ENCODE data around the gene GREB1. TPM values are rescaled to one million over a fixed set of nuclear protein-coding genes. Genes with fewer than 3 reads are reported as not detected.

Gene GREB1
- total and polyA plus RNA-seq, 2 of the 13 experiments (the other 11 are each of a cell fraction or from before 2014, with no cell fraction given), result 31.3 to 61.2 TPM

- no peak for TF ChIP-seq ZNF407 (CRISPR knock-in tag; IDR thresholded peaks at IDR 0.05; ENCODE audit: not compliant biosample characterization)
- no peak for TF ChIP-seq CREB3 (CRISPR knock-in tag; IDR thresholded peaks at IDR 0.05)
- no peak for TF ChIP-seq LBX2 (CRISPR knock-in tag; IDR thresholded peaks at IDR 0.05; ENCODE audit: borderline replicate concordance)
- no peak for TF ChIP-seq MAFK (conservative IDR thresholded peaks at IDR 0.05 in 1 of 2, IDR thresholded peaks at IDR 0.05 in 1 of 2; ENCODE audit: low read length in 2 of 2)
- no peak for TF ChIP-seq SRF (IDR thresholded peaks at IDR 0.05; ENCODE audit: low read depth, low read length)
- TF ChIP-seq ZNF44 (CRISPR knock-in tag; IDR thresholded peaks at IDR 0.05), result no peak
- no peak for TF ChIP-seq ZNF235 (CRISPR knock-in tag; IDR thresholded peaks at IDR 0.05; ENCODE audit: borderline replicate concordance)
- TF ChIP-seq ZNF350 (CRISPR knock-in tag; IDR thresholded peaks at IDR 0.05; ENCODE audit: borderline replicate concordance, low read depth), result no peak
- TF ChIP-seq ZNF280B (CRISPR knock-in tag; IDR thresholded peaks at IDR 0.05; ENCODE audit: borderline replicate concordance), result no peak
- no peak for TF ChIP-seq ZMAT5 (CRISPR knock-in tag; IDR thresholded peaks at IDR 0.05; ENCODE audit: borderline replicate concordance, low read depth)
- no peak for TF ChIP-seq HOXA7 (CRISPR knock-in tag; IDR thresholded peaks at IDR 0.05)
- TF ChIP-seq PAF1 (CRISPR knock-in tag; IDR thresholded peaks at IDR 0.05), result no peak
- no peak for TF ChIP-seq TEAD2 (CRISPR knock-in tag; IDR thresholded peaks at IDR 0.05)
- TF ChIP-seq ZNF614 (CRISPR knock-in tag; IDR thresholded peaks at IDR 0.05; ENCODE audit: borderline replicate concordance), result no peak
- no peak for TF ChIP-seq CSRNP2 (CRISPR knock-in tag; conservative IDR thresholded peaks at IDR 0.05; ENCODE audit: low read depth)
- no peak for TF ChIP-seq KAT8 (CRISPR knock-in tag; IDR thresholded peaks at IDR 0.05)
These were observed 31.0 kb upstream of the GREB1 start (continued) for GRCh38 chr2:11502740-11503292.

All from HepG2 (cell line).